Activated naive CD4-positive, alpha-beta T cell treated with Interleukin-2 at 50 U/mL for 16 hours (primary cell): ENCODE results near the gene GRHL3.
"Not testable (repeated sequence)": the region's sequence is repeated elsewhere in the genome, so short reads cannot be mapped to it uniquely, and the experiment has no call there.

Source experiments
- DNase-seq: peaks from one replicate; pipeline ENCODE4 v3.0.0-alpha.2; 2020

The GRHL3 gene

GRCh38 chr1:24319312-24319863 lies at the start of gene GRHL3:
TSS of gene GRHL3 (plus strand) at chr1:24319357. CDS start at chr1:24319552, 195 bp downstream.
- DNase-seq, result peak; percentile 9

GRCh38 chr1:24274203-24275103 lies 44.7 kb upstream of the GRHL3 start:
- DNase-seq, result not testable (repeated sequence)

- no peak for DNase-seq
Measured at GRCh38 chr1:24275104-24275410, 44.1 kb upstream of the GRHL3 start.

- no peak for DNase-seq
Measured at GRCh38 chr1:24275510-24275909, 43.6 kb upstream of the GRHL3 start.

- DNase-seq, result no peak
Measured at GRCh38 chr1:24276791-24277190, 42.4 kb upstream of the GRHL3 start.

- DNase-seq, result no peak
Measured at GRCh38 chr1:24277420-24278169, 41.6 kb upstream of the GRHL3 start.

GRCh38 chr1:24278726-24279125 lies 40.4 kb upstream of the GRHL3 start:
- no peak for DNase-seq

GRCh38 chr1:24279590-24280232 lies 39.4 kb upstream of the GRHL3 start:
- no peak for DNase-seq

- DNase-seq, result no peak
Measured at GRCh38 chr1:24281591-24281990, 37.6 kb upstream of the GRHL3 start.

GRCh38 chr1:24282491-24282890 lies 36.7 kb upstream of the GRHL3 start:
- no peak for DNase-seq

- no peak for DNase-seq
Measured at GRCh38 chr1:24283326-24284155, 35.6 kb upstream of the GRHL3 start.

GRCh38 chr1:24284156-24284471 lies 35.0 kb upstream of the GRHL3 start:
- no peak for DNase-seq

GRCh38 chr1:24285231-24285630 lies 33.9 kb upstream of the GRHL3 start:
- no peak for DNase-seq

GRCh38 chr1:24286246-24287010 lies 32.7 kb upstream of the GRHL3 start:
- no peak for DNase-seq

GRCh38 chr1:24287779-24288178 lies 31.4 kb upstream of the GRHL3 start:
- not testable (repeated sequence) for DNase-seq

- no peak for DNase-seq
Measured at GRCh38 chr1:24288479-24288878, 30.7 kb upstream of the GRHL3 start.

GRCh38 chr1:24289937-24290595 lies 29.1 kb upstream of the GRHL3 start:
- no peak for DNase-seq

- no peak for DNase-seq
Measured at GRCh38 chr1:24290933-24291487, 28.1 kb upstream of the GRHL3 start.

- DNase-seq, result no peak
Measured at GRCh38 chr1:24292103-24292502, 27.1 kb upstream of the GRHL3 start.

- DNase-seq, result no peak
Measured at GRCh38 chr1:24292887-24293286, 26.3 kb upstream of the GRHL3 start.
